ENCODE measurements around the gene MAGEB16. TPM values are rescaled to one million over a fixed set of nuclear protein-coding genes. Genes with fewer than 3 reads are reported as not detected.

The MAGEB16 gene
- polyA plus RNA-seq, 1 donor (not counting 4 experiments of a cell fraction or from before 2014, with no cell fraction given): not detected

DNA sequence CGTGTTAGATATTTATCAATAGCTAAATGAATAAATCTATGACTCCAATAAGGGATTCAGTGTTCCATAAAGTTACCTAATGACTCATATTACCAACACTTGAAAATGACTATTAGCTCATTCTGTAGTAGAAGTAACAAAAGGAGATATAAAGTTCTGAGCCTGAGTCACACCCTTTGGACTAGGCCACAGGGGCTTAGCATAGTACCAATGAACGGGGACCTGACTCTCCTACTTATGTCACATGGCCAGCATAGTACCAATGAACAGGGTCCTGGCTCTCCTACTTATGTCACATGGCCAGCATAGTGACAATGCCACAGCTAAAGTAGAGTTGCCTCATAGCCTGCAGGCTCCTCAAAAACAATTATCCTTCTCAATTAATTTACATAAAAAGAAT, 43.7 kb downstream of the MAGEB16 start:
- no peaks in the 10 kb centered on the region for H3K9me3 ChIP-seq (ENCODE audit: control insufficient read depth, low read depth, low read length)
- H4K20me1 ChIP-seq (ENCODE audit: control insufficient read depth, extremely low read depth, insufficient read depth, low read length): no peaks in the 10 kb centered on the region
- no peaks in the 10 kb centered on the region for H3K79me2 ChIP-seq (ENCODE audit: control insufficient read depth, insufficient read depth, low read length)
- H3K4me2 ChIP-seq (ENCODE audit: control insufficient read depth, extremely low read depth, insufficient read depth, low read depth, low read length): no peak overlapping the region
- H3K27ac ChIP-seq (ENCODE audit: control insufficient read depth, insufficient read depth, low read length): no peak overlapping the region
- H3K4me3 ChIP-seq (ENCODE audit: control insufficient read depth in 2 of 3, extremely low read depth in 1 of 3, insufficient read depth in 2 of 3, low read depth in 1 of 3, low read length in 3 of 3): no peak overlapping the region
- no peak overlapping the region for H3K9ac ChIP-seq (ENCODE audit: control insufficient read depth, extremely low read depth, insufficient read depth, low read length)
- no peak for FAIRE-seq
- H3K36me3 ChIP-seq (ENCODE audit: control insufficient read depth in 2 of 2, extremely low read depth in 1 of 2, insufficient read depth in 2 of 2, low read length in 2 of 2): no peaks in the 10 kb centered on the region
- no peaks in the 10 kb centered on the region for H3K9me1 ChIP-seq (ENCODE audit: control insufficient read depth, extremely low read depth, insufficient read depth, low read length)
- dilution Hi-C loops (cut with MboI; ENCODE audit: extremely low pct_ligation_motif_present, low sequenced_read_pairs): no loop called here
- no peaks in the 10 kb centered on the region for H3K4me1 ChIP-seq (ENCODE audit: control insufficient read depth, extremely low read depth, insufficient read depth, low read length)
- no peak for DNase-seq (ENCODE audit: low read depth, low spot score)
- H2AFZ ChIP-seq (ENCODE audit: control insufficient read depth, low read length): no peak overlapping the region
- TF ChIP-seq EZH2 (IDR thresholded peaks at IDR 0.05; ENCODE audit: low read length): no peak
- TF ChIP-seq, protein P1, sequence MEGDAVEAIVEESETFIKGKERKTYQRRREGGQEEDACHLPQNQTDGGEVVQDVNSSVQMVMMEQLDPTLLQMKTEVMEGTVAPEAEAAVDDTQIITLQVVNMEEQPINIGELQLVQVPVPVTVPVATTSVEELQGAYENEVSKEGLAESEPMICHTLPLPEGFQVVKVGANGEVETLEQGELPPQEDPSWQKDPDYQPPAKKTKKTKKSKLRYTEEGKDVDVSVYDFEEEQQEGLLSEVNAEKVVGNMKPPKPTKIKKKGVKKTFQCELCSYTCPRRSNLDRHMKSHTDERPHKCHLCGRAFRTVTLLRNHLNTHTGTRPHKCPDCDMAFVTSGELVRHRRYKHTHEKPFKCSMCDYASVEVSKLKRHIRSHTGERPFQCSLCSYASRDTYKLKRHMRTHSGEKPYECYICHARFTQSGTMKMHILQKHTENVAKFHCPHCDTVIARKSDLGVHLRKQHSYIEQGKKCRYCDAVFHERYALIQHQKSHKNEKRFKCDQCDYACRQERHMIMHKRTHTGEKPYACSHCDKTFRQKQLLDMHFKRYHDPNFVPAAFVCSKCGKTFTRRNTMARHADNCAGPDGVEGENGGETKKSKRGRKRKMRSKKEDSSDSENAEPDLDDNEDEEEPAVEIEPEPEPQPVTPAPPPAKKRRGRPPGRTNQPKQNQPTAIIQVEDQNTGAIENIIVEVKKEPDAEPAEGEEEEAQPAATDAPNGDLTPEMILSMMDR (optimal IDR thresholded peaks at IDR 0.05 in 1 of 3, IDR thresholded peaks at IDR 0.05 in 1 of 3, conservative IDR thresholded peaks at IDR 0.05 in 1 of 3; ENCODE audit: extremely low read depth in 1 of 3, insufficient read depth in 2 of 3, low read length in 3 of 3): no peak
- no peaks in the 10 kb centered on the region for H3K27me3 ChIP-seq (ENCODE audit: control insufficient read depth, extremely low read depth, insufficient read depth, low read length)

DNA sequence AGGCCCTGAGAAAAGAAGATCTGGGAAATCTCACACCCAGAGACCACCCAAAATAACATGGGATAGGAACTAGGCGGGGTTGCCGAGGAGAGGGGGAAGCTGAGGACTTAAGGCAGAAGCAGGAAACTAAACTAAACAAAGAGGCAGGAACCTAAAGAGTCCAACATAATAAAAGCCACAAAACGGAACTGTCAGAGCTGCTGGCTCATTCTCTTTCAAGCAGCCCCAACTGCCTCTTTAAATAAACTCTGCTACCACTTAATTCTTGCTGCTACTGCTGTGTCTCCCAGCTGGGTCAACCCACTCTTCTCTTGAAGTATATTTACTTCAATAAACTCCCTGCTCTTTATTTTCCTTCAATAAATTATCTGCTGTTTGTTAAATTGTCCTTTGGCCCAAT, 44.5 kb downstream of the MAGEB16 start:
- DNase-seq (ENCODE audit: low read depth, low spot score) (no peak), FAIRE-seq (no peak)
- H3K27ac ChIP-seq (ENCODE audit: control insufficient read depth, insufficient read depth, low read length): no peak overlapping the region
- no peak overlapping the region for H2AFZ ChIP-seq (ENCODE audit: control insufficient read depth, low read length)
- no peaks in the 10 kb centered on the region for H4K20me1 ChIP-seq (ENCODE audit: control insufficient read depth, extremely low read depth, insufficient read depth, low read length)
- H3K4me3 ChIP-seq (ENCODE audit: control insufficient read depth in 2 of 3, extremely low read depth in 1 of 3, insufficient read depth in 2 of 3, low read depth in 1 of 3, low read length in 3 of 3): no peak overlapping the region
- H3K9me3 ChIP-seq (ENCODE audit: control insufficient read depth, low read depth, low read length): no peaks in the 10 kb centered on the region
- no peaks in the 10 kb centered on the region for H3K9me1 ChIP-seq (ENCODE audit: control insufficient read depth, extremely low read depth, insufficient read depth, low read length)
- no peaks in the 10 kb centered on the region for H3K36me3 ChIP-seq (ENCODE audit: control insufficient read depth in 2 of 2, extremely low read depth in 1 of 2, insufficient read depth in 2 of 2, low read length in 2 of 2)
- dilution Hi-C loops (cut with MboI; ENCODE audit: extremely low pct_ligation_motif_present, low sequenced_read_pairs): no loop called here
- no peak for TF ChIP-seq EZH2 (IDR thresholded peaks at IDR 0.05; ENCODE audit: low read length)
- TF ChIP-seq, protein P1 (optimal IDR thresholded peaks at IDR 0.05 in 1 of 3, IDR thresholded peaks at IDR 0.05 in 1 of 3, conservative IDR thresholded peaks at IDR 0.05 in 1 of 3; ENCODE audit: extremely low read depth in 1 of 3, insufficient read depth in 2 of 3, low read length in 3 of 3): no peak
- no peak overlapping the region for H3K9ac ChIP-seq (ENCODE audit: control insufficient read depth, extremely low read depth, insufficient read depth, low read length)
- H3K4me1 ChIP-seq (ENCODE audit: control insufficient read depth, extremely low read depth, insufficient read depth, low read length): no peaks in the 10 kb centered on the region
- H3K4me2 ChIP-seq (ENCODE audit: control insufficient read depth, extremely low read depth, insufficient read depth, low read depth, low read length): no peak overlapping the region
- no peaks in the 10 kb centered on the region for H3K27me3 ChIP-seq (ENCODE audit: control insufficient read depth, extremely low read depth, insufficient read depth, low read length)
- no peaks in the 10 kb centered on the region for H3K79me2 ChIP-seq (ENCODE audit: control insufficient read depth, insufficient read depth, low read length)
